Spleen (tissue), 7 donors: ENCODE data around the gene MOSPD3.
A peak's percentile ranks its signal among the peaks of the same experiment; 100 is the strongest.

Source experiments
- CTCF ChIP-seq, 11 experiments: fragments of 200-600 bp in 7 of 11; fragments of 450-650 bp in 4 of 11; sonication (generic) in 4 of 11; IDR thresholded peaks in 8 of 11; conservative IDR thresholded peaks in 3 of 11; 1 replicate in 7 of 11; 2 replicates in 4 of 11; pipeline versions ENCODE4 v1.4.0 to v1.8.0; 2016 to 2021; ENCODE audit warnings: antibody characterized with exemption in 11 of 11, inconsistent platforms in 4 of 11, mild to moderate bottlenecking in 1 of 11
- POLR2A ChIP-seq, 3 donors: fragments of 450-650 bp; IDR thresholded peaks; one replicate each; pipeline ENCODE4 v1.5.1; 2017; ENCODE audit warnings: antibody characterized with exemption in 3 of 3, mild to moderate bottlenecking in 1 of 3
- donor health status: DM: no; HTN: no; CAD: no; lungs with moderate emphysema.
- donor health status: DM: no; HTN: no; CAD: no.
- donor health status: DM: no; HTN: no; CAD: no.

GRCh38 chr7:100604028-100604975 is 8.0 kb upstream of the MOSPD3 start:
- TF ChIP-seq POLR2A (IDR thresholded peaks at IDR 0.05): peak in 1 of 3 donors; percentile 22
- TF ChIP-seq CTCF (IDR thresholded peaks at IDR 0.05 in 8 of 11, conservative IDR thresholded peaks at IDR 0.05 in 3 of 11): peak; percentile 15 to 76 (median 53)
